ENCODE data around the gene KIF1B. TPM values are rescaled to one million over a fixed set of nuclear protein-coding genes. Genes with fewer than 3 reads are reported as not detected.

Gene KIF1B
- total and polyA plus RNA-seq, 9 of the 15 experiments (the other 6 are each of a cell fraction or from before 2014, with no cell fraction given): 2.8 to 19.8 (median 11.9) TPM

DNA sequence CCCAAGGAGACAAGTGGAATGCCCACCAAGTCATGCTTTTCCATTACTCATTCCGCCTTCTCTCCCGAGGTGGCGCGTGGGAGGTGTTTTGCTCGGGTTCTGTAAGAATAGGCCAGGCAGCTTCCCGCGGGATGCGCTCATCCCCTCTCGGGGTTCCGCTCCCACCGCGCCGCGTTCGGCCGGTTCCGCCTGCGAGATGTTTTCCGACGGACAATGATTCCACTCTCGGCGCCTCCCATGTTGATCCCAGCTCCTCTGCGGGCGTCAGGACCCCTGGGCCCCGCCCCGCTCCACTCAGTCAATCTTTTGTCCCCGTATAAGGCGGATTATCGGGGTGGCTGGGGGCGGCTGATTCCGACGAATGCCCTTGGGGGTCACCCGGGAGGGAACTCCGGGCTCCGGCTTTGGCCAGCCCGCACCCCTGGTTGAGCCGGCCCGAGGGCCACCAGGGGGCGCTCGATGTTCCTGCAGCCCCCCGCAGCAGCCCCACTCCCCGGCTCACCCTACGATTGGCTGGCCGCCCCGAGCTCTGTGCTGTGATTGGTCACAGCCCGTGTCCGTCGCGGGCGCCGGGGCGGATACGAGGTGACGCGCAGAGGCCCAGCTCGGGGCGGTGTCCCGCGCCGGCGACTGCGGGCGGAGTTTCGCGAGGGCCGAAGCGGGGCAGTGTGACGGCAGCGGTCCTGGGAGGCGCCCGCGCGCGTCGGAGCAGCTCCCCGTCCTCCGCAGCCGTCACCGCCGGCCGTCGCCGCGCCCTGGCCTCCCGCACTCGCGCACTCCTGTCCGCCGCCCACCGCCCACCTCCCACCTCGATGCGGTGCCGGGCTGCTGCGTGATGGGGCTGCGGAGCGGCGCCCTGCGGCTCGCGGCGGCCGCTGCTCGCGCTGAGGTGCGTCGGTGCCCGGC is at the start of gene KIF1B (continued):
- TF ChIP-seq, protein P1, sequence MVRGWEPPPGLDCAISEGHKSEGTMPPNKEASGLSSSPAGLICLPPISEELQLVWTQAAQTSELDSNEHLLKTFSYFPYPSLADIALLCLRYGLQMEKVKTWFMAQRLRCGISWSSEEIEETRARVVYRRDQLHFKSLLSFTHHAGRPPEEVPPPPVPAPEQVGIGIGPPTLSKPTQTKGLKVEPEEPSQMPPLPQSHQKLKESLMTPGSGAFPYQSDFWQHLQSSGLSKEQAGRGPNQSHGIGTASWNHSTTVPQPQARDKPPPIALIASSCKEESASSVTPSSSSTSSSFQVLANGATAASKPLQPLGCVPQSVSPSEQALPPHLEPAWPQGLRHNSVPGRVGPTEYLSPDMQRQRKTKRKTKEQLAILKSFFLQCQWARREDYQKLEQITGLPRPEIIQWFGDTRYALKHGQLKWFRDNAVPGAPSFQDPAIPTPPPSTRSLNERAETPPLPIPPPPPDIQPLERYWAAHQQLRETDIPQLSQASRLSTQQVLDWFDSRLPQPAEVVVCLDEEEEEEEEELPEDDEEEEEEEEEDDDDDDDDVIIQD (CRISPR knock-in tag; IDR thresholded peaks at IDR 0.05): no peak
- TF ChIP-seq SRF (CRISPR knock-in tag; IDR thresholded peaks at IDR 0.05) (peak in 1 of 2 experiments; percentile 69; a peak in 1 of 4 replicates), HCFC1 (IDR thresholded peaks at IDR 0.05; ENCODE audit: low read depth, low read length) (0 out of 2 replicates have a peak, but pooled peaks have one; percentile 0), TRIM24 (IDR thresholded peaks at IDR 0.05) (peak in 1 of 2 experiments; percentile 72; a peak in 2 of 4 replicates), MAFF (IDR thresholded peaks at IDR 0.05; ENCODE audit: low read length) (no peak), KLF10 (CRISPR knock-in tag; IDR thresholded peaks at IDR 0.05) (no peak), ZNF551 (CRISPR knock-in tag; IDR thresholded peaks at IDR 0.05) (no peak), ZNF57 (CRISPR knock-in tag; IDR thresholded peaks at IDR 0.05) (no peak), L3MBTL2 (IDR thresholded peaks at IDR 0.05) (peak; percentile 78), ZEB2 (IDR thresholded peaks at IDR 0.05) (no peak), ELF4 (CRISPR knock-in tag; IDR thresholded peaks at IDR 0.05) (0 out of 2 replicates have a peak, but pooled peaks have one; percentile 6), SMAD3 (CRISPR knock-in tag; conservative IDR thresholded peaks at IDR 0.05) (peak; percentile 9; the same call in 1 of the 2 replicates), FOXK2 (conservative IDR thresholded peaks at IDR 0.05 in 1 of 2, IDR thresholded peaks at IDR 0.05 in 1 of 2; ENCODE audit: low read depth in 2 of 2) (peak in 1 of 2 experiments; percentile 32; a peak in 2 of 4 replicates), BRCA1 (IDR thresholded peaks at IDR 0.05) (no peak), BRCA1 (CRISPR knock-in tag; IDR thresholded peaks at IDR 0.05) (no peak), TEAD4 (IDR thresholded peaks at IDR 0.05; ENCODE audit: low read length) (no peak), TEAD4 (CRISPR knock-in tag; IDR thresholded peaks at IDR 0.05; ENCODE audit: borderline replicate concordance) (no peak)
- TF ChIP-seq, protein P2, sequence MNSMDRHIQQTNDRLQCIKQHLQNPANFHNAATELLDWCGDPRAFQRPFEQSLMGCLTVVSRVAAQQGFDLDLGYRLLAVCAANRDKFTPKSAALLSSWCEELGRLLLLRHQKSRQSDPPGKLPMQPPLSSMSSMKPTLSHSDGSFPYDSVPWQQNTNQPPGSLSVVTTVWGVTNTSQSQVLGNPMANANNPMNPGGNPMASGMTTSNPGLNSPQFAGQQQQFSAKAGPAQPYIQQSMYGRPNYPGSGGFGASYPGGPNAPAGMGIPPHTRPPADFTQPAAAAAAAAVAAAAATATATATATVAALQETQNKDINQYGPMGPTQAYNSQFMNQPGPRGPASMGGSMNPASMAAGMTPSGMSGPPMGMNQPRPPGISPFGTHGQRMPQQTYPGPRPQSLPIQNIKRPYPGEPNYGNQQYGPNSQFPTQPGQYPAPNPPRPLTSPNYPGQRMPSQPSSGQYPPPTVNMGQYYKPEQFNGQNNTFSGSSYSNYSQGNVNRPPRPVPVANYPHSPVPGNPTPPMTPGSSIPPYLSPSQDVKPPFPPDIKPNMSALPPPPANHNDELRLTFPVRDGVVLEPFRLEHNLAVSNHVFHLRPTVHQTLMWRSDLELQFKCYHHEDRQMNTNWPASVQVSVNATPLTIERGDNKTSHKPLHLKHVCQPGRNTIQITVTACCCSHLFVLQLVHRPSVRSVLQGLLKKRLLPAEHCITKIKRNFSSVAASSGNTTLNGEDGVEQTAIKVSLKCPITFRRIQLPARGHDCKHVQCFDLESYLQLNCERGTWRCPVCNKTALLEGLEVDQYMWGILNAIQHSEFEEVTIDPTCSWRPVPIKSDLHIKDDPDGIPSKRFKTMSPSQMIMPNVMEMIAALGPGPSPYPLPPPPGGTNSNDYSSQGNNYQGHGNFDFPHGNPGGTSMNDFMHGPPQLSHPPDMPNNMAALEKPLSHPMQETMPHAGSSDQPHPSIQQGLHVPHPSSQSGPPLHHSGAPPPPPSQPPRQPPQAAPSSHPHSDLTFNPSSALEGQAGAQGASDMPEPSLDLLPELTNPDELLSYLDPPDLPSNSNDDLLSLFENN (IDR thresholded peaks at IDR 0.05; ENCODE audit: low read depth in 2 of 2, low read length in 2 of 2): peak in 1 of 2 experiments; percentile 9; a peak in 1 of 4 replicates
- TF ChIP-seq, protein P3, sequence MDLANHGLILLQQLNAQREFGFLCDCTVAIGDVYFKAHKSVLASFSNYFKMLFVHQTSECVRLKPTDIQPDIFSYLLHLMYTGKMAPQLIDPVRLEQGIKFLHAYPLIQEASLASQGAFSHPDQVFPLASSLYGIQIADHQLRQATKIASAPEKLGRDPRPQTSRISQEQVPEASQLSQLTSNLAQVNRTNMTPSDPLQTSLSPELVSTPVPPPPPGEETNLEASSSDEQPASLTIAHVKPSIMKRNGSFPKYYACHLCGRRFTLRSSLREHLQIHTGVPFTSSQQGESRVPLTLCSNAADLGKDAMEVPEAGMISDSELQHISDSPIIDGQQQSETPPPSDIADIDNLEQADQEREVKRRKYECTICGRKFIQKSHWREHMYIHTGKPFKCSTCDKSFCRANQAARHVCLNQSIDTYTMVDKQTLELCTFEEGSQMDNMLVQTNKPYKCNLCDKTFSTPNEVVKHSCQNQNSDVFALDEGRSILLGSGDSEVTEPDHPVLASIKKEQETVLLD (IDR thresholded peaks at IDR 0.05): peak; percentile 53; the same call in 1 of the 2 replicates
- TF ChIP-seq, protein P4, sequence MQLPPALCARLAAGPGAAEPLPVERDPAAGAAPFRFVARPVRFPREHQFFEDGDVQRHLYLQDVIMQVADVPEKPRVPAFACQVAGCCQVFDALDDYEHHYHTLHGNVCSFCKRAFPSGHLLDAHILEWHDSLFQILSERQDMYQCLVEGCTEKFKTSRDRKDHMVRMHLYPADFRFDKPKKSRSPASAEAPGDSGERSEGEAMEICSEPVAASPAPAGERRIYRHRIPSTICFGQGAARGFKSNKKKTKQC (CRISPR knock-in tag; IDR thresholded peaks at IDR 0.05): no peak; the same call in 1 of the 2 replicates
